Esophagus muscularis mucosa (tissue), 3 donors: ENCODE measurements around the gene CSH2.
"Not testable (repeated sequence)": the region's sequence is repeated elsewhere in the genome, so short reads cannot be mapped to it uniquely, and the experiment has no call there.

Experiments used
- CTCF ChIP-seq, 3 experiments: fragments of 200-600 bp in 2 of 3; fragments of 450-650 bp in 1 of 3; sonication (generic) in 2 of 3; IDR thresholded peaks; one replicate each; pipeline ENCODE4 v1.5.1; 2017 to 2019; ENCODE audit warnings: antibody characterized with exemption in 3 of 3, mild to moderate bottlenecking in 2 of 3, moderate library complexity in 1 of 3
- POLR2A ChIP-seq: fragments of 450-650 bp; IDR thresholded peaks from one replicate; pipeline ENCODE4 v1.6.1; 2017; ENCODE audit warnings: antibody characterized with exemption, moderate library complexity, mild to moderate bottlenecking, low read depth

DNA sequence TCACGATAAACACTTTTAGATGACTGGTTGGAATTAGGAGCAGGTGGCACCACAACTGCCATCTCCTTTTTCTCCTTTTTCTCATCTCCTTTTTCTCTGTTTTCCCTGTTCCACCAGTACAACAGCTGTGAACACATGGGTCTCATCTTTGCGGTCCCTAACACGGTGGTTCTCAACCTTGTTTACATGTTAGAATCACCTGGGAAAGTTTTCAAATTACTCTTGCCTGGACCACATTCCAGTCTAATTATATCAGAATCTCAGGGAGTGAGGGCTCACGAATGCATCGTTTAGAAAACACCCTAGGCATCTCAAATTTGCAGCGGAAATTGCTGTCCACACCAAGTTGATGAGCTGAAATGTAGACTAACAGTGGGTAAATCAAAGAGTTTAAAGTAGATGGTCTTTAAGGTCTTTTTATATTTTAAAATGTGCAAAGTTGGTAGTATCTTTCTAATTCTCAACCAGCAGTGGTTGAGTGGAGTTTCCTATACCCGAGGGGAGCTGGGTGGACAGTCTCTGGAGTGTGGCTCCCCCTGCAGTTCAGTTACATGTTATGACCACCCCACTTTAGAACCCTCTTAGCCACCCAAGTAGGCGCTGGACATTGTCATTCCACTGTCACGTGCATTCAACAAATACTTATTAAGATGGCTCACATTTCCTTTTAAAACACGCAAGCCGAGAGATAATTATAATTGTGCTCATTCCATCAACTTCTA, 19.0 kb upstream of the CSH2 start:
- not testable (repeated sequence) for TF ChIP-seq CTCF (IDR thresholded peaks at IDR 0.05); POLR2A
